Endothelial cell of umbilical vein (primary cell): ENCODE data around the gene CISD3. TPM values are rescaled to one million over a fixed set of nuclear protein-coding genes. Genes with fewer than 3 reads are reported as not detected.

ENCODE experiments used
- BruUV-seq: library from RNA; stranded (reverse); fragments of 400-500 nt; replicated peaks from 2 replicates; lab custom pipeline; 2021; lab: Mats Ljungman, UMichigan
- CTCF ChIA-PET: fragments of 300-600, 350-600 bp; sonication (Branson Sonifier 250); formaldehyde crosslinking; loops from one replicate; lab custom pipeline; 2021; ENCODE audit warnings: antibody characterized with exemption, inconsistent platforms; lab: Charles Lee
- POLR2A ChIA-PET: fragments of 300-600, 350-600 bp; sonication (Branson Sonifier 250); formaldehyde crosslinking; loops from one replicate; lab custom pipeline; 2021; ENCODE audit warnings: antibody characterized with exemption, inconsistent platforms; lab: Charles Lee
- DNase-seq: peaks from one replicate; pipeline ENCODE4 v3.0.0-alpha.2; 2011; ENCODE audit warnings: low read depth, low spot score
- FAIRE-seq: peaks from 2 replicates; lab custom pipeline; 2011; peaks lifted over from hg19 to GRCh38; lab: Jason Lieb, UNC
- H2AFZ ChIP-seq: 2 replicates; pipeline ENCODE4 v1.6.0; 2012; ENCODE audit warnings: low read depth, low read length, control low read depth, inconsistent platforms
- H3K27ac ChIP-seq: 2 replicates; pipeline ENCODE4 v1.5.1; 2011; ENCODE audit warnings: low read depth, mild to moderate bottlenecking, control low read depth, low read length, moderate library complexity; ENCODE audit not compliant: insufficient read depth
- H3K27me3 ChIP-seq, 2 experiments: 2 replicates each; pipeline versions ENCODE4 v1.6.0 to v1.6.1; 2011; ENCODE audit warnings: low read length in 2 of 2, mixed read lengths in 1 of 2; ENCODE audit not compliant: control insufficient read depth in 2 of 2, insufficient read depth in 2 of 2
- H3K36me3 ChIP-seq, 2 experiments: 2 replicates in 1 of 2; 3 replicates in 1 of 2; pipeline ENCODE4 v1.5.1; 2011; ENCODE audit warnings: low read length in 2 of 2, mild to moderate bottlenecking in 1 of 2, moderate library complexity in 1 of 2; ENCODE audit not compliant: control insufficient read depth in 2 of 2, insufficient read depth in 2 of 2; ENCODE audit errors: extremely low read depth in 1 of 2
- H3K4me1 ChIP-seq: 3 replicates; pipeline ENCODE4 v1.5.1; 2011; ENCODE audit warnings: mild to moderate bottlenecking, low read length; ENCODE audit not compliant: control insufficient read depth, insufficient read depth; ENCODE audit errors: extremely low read depth
- H3K4me2 ChIP-seq: 2 replicates; pipeline ENCODE4 v1.6.1; 2011; ENCODE audit warnings: low read length, control low read depth, mixed read lengths; ENCODE audit not compliant: insufficient read depth
- H3K4me3 ChIP-seq, 3 experiments: fragments of 200-600 bp in 1 of 3; sonication (generic), shearing (Covaris generic) in 1 of 3; replicated peaks in 1 of 3; 2 replicates each; pipeline ENCODE4 v1.5.1; 2011 to 2016; ENCODE audit warnings: control low read depth in 3 of 3, low read length in 3 of 3, mild to moderate bottlenecking in 2 of 3, inconsistent platforms in 1 of 3, low read depth in 1 of 3, moderate library complexity in 1 of 3; ENCODE audit not compliant: insufficient read depth in 1 of 3
- H3K79me2 ChIP-seq: 2 replicates; pipeline ENCODE4 v1.6.0; 2012; ENCODE audit warnings: low read length, inconsistent platforms; ENCODE audit not compliant: control insufficient read depth, insufficient read depth
- H3K9ac ChIP-seq: replicated peaks from 2 replicates; pipeline ENCODE3; 2011; ENCODE audit warnings: low read length, control low read depth; ENCODE audit not compliant: insufficient read depth; ENCODE audit errors: extremely low read depth
- H3K9me1 ChIP-seq: replicated peaks from 3 replicates; pipeline ENCODE4 v1.6.0; 2011; ENCODE audit warnings: mild to moderate bottlenecking, low read length; ENCODE audit not compliant: control insufficient read depth, insufficient read depth; ENCODE audit errors: extremely low read depth
- H3K9me3 ChIP-seq: replicated peaks from 2 replicates; pipeline ENCODE4 v1.5.1; 2012; ENCODE audit warnings: low read length, inconsistent platforms; ENCODE audit not compliant: control insufficient read depth, insufficient read depth
- H4K20me1 ChIP-seq: replicated peaks from 2 replicates; pipeline ENCODE3; 2011; ENCODE audit warnings: mild to moderate bottlenecking, low read length; ENCODE audit not compliant: control insufficient read depth, insufficient read depth; ENCODE audit errors: extremely low read depth
- EZH2 ChIP-seq: IDR thresholded peaks from 2 replicates; pipeline ENCODE4 v1.6.1; 2012; ENCODE audit warnings: borderline replicate concordance, low read depth, mild to moderate bottlenecking, moderate library complexity, low read length, inconsistent platforms; ENCODE audit not compliant: severe bottlenecking
- FOS ChIP-seq: IDR thresholded peaks from 2 replicates; pipeline ENCODE4 v1.6.1; 2011; ENCODE audit warnings: mild to moderate bottlenecking, low read length, moderate library complexity, borderline replicate concordance; ENCODE audit not compliant: insufficient read depth
- GATA2 ChIP-seq: IDR thresholded peaks from 2 replicates; pipeline ENCODE4 v1.7.0; 2011; ENCODE audit warnings: low read depth, mild to moderate bottlenecking, moderate library complexity, mixed read lengths, low read length; ENCODE audit not compliant: insufficient read length, insufficient read depth
- JUN ChIP-seq: IDR thresholded peaks from 2 replicates; pipeline ENCODE4 v1.6.1; 2011; ENCODE audit warnings: borderline replicate concordance, low read depth; ENCODE audit not compliant: insufficient read length, insufficient read depth
- MAX ChIP-seq: IDR thresholded peaks from 2 replicates; pipeline ENCODE4 v1.6.1; 2011; ENCODE audit not compliant: insufficient read depth, insufficient read length
- MYC ChIP-seq: IDR thresholded peaks from one replicate; pipeline ENCODE4 v1.6.1; 2011; ENCODE audit warnings: mild to moderate bottlenecking, low read depth, low read length
- POLR2A ChIP-seq: IDR thresholded peaks from 2 replicates; pipeline ENCODE4 v1.6.1; 2012; ENCODE audit warnings: low read depth, mild to moderate bottlenecking, control low read depth, low read length
- dilution Hi-C: fragments of 300-500 bp; cut with MboI; formaldehyde crosslinking; loops from one replicate; pipeline ENCODE4 v1.15.0; 2019; ENCODE audit warnings: low sequenced_read_pairs; ENCODE audit not compliant: extremely low pct_ligation_motif_present
- intact Hi-C: fragments of 100-400 bp; cut with micrococcal nuclease; formaldehyde crosslinking; loops from one replicate; pipeline ENCODE4 v1.10.0; 2022
- polyA plus RNA-seq, 4 experiments: library from polyadenylated mRNA; depleted of rRNA in 3 of 4; stranded (reverse) in 3 of 4; unstranded in 1 of 4; fragments of >200 nt; gene quantifications; 2 replicates each; pipeline versions ENCODE4 v1.2.1 to v1.2.3, GENCODE V29; 2011 to 2012; ENCODE audit warnings: missing spikeins in 1 of 4
- total RNA-seq: library from RNA; stranded (reverse); gene quantifications from 2 replicates; pipeline ENCODE4 v1.2.3, GENCODE V29; 2021
- TF ChIP-seq, protein P1 (sequence below), 2 donors: IDR thresholded peaks; 1 replicate in 1 of 2; 2 replicates in 1 of 2; pipeline ENCODE4 v1.5.1; 2011; ENCODE audit warnings: low read length in 2 of 2, mild to moderate bottlenecking in 2 of 2, moderate library complexity in 2 of 2, control low read depth in 1 of 2, inconsistent platforms in 1 of 2, low read depth in 1 of 2; ENCODE audit not compliant: insufficient read depth in 1 of 2; ENCODE audit errors: extremely low read depth in 1 of 2

Gene CISD3
- total and polyA plus RNA-seq, 2 donors (not counting 3 experiments of a cell fraction or from before 2014, with no cell fraction given): 8.7 to 23.7 TPM

- DNase-seq (no peak), FAIRE-seq (no peak)
- Histone ChIP-seq H3K9me3 (no peaks in the 10 kb centered on the region), H3K36me3 (peaks cover 2 to 38% of the 10 kb centered on the region in 2 experiments), H3K27ac (no peak overlapping the region), H3K79me2 (peaks cover 36% of the 10 kb centered on the region), H3K4me3 (no peak overlapping the region), H4K20me1 (no peaks in the 10 kb centered on the region), H3K4me1 (peaks cover 6% of the 10 kb centered on the region), H3K4me2 (no peak overlapping the region), H3K27me3 (no peaks in the 10 kb centered on the region), H3K9me1 (no peaks in the 10 kb centered on the region), H2AFZ (no peak overlapping the region), H3K9ac (no peak overlapping the region)
- intact Hi-C loops (no loop called here), dilution Hi-C loops (no loop called here)
- no peak for TF ChIP-seq FOS
- no peak for TF ChIP-seq MYC
- TF ChIP-seq GATA2: no peak
- no peak for TF ChIP-seq POLR2A
- TF ChIP-seq MAX: no peak
- no peak for TF ChIP-seq JUN
- ChIA-PET CTCF (interaction anchor here (0.7 to 5.4 kb wide), 2 partner anchors 20 to 61 kb away, joined by 5 to 138 read pairs; partner anchors contain the start of gene EPOP), POLR2A (interaction anchor here (1.0 kb wide), 1 partner anchor 75 kb away, joined by 3 read pairs; no protein-coding TSS in a partner anchor)
- BruUV-seq: no TSS peak
Observed at GRCh38 chr17:38738007-38738662, 8.0 kb downstream of the CISD3 start.

DNA sequence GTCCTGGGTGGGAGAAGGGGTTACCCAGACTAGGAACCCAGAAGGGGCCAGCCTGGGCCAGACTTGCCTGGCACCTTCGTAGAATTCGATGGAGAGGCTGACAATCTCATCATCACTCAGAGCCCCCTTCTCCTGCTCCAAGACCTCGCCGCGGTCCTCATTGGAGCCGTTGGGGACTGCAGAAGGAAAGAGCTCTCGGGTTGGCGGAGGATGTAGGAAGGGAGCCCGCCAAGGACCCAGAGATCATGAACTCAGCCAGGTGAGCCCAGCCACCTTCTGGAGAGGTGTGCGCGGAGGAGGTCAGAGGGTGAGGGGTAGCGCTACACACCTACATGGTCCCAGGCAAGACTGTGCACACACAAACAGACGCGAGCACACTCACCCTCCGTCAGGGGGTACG, 8.5 kb downstream of the CISD3 start:
- DNase-seq: no peak
- TF ChIP-seq POLR2A: no peak
- TF ChIP-seq EZH2: no peak
- no peak for TF ChIP-seq MAX
- TF ChIP-seq, protein P1, sequence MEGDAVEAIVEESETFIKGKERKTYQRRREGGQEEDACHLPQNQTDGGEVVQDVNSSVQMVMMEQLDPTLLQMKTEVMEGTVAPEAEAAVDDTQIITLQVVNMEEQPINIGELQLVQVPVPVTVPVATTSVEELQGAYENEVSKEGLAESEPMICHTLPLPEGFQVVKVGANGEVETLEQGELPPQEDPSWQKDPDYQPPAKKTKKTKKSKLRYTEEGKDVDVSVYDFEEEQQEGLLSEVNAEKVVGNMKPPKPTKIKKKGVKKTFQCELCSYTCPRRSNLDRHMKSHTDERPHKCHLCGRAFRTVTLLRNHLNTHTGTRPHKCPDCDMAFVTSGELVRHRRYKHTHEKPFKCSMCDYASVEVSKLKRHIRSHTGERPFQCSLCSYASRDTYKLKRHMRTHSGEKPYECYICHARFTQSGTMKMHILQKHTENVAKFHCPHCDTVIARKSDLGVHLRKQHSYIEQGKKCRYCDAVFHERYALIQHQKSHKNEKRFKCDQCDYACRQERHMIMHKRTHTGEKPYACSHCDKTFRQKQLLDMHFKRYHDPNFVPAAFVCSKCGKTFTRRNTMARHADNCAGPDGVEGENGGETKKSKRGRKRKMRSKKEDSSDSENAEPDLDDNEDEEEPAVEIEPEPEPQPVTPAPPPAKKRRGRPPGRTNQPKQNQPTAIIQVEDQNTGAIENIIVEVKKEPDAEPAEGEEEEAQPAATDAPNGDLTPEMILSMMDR (IDR thresholded peaks at IDR 0.05; ENCODE audit: extremely low read depth in 1 of 2, insufficient read depth in 1 of 2, low read depth in 1 of 2, low read length in 2 of 2): no peak
- no peak for TF ChIP-seq MYC
- H3K79me2 ChIP-seq: peaks cover 42% of the 10 kb centered on the region
- no peaks in the 10 kb centered on the region for H4K20me1 ChIP-seq
- no peak overlapping the region for H3K4me2 ChIP-seq
- POLR2A ChIA-PET: no interaction called here
- H3K4me1 ChIP-seq: peaks cover 9% of the 10 kb centered on the region
- dilution Hi-C loops: no loop called here
- H3K9me1 ChIP-seq: no peaks in the 10 kb centered on the region
- H3K9me3 ChIP-seq: no peaks in the 10 kb centered on the region
- CTCF ChIA-PET: interaction anchor here (5.4 kb wide), 1 partner anchor 61 kb away, joined by 138 read pairs; the partner anchor contains the start of gene EPOP
- H3K36me3 ChIP-seq: peaks cover 2 to 35% of the 10 kb centered on the region in 2 experiments
- no peak overlapping the region for H3K27ac ChIP-seq
- BruUV-seq: no TSS peak
- FAIRE-seq: no peak
- H3K4me3 ChIP-seq: no peak overlapping the region
- H3K9ac ChIP-seq: no peak overlapping the region
- no peak overlapping the region for H2AFZ ChIP-seq
- no peaks in the 10 kb centered on the region for H3K27me3 ChIP-seq
- intact Hi-C loops: no loop called here
